Endothelial cell (in vitro differentiated cells): Measurements from ENCODE around the gene KNTC1. TPM values are rescaled to one million over a fixed set of nuclear protein-coding genes. Genes with fewer than 3 reads are reported as not detected.

Source experiments
- DNase-seq: peaks from one replicate; pipeline ENCODE4 v3.0.0; 2021; ENCODE audit warnings: low spot score
- H3K27ac Mint-ChIP-seq: one replicate; pipeline ENCODE4 v1.8.0; 2021; ENCODE audit warnings: mixed read lengths, inconsistent platforms; ENCODE audit not compliant: unreplicated experiment
- H3K27me3 Mint-ChIP-seq: one replicate; pipeline ENCODE4 v1.8.0; 2021; ENCODE audit warnings: mild to moderate bottlenecking, moderate library complexity, mixed read lengths, inconsistent platforms; ENCODE audit not compliant: unreplicated experiment
- H3K36me3 Mint-ChIP-seq: one replicate; pipeline ENCODE4 v1.8.0; 2021; ENCODE audit warnings: mild to moderate bottlenecking, low read depth, mixed read lengths, inconsistent platforms; ENCODE audit not compliant: unreplicated experiment
- H3K4me1 Mint-ChIP-seq: one replicate; pipeline ENCODE4 v1.8.0; 2021; ENCODE audit warnings: mild to moderate bottlenecking, mixed read lengths, inconsistent platforms; ENCODE audit not compliant: unreplicated experiment
- H3K4me3 Mint-ChIP-seq: one replicate; pipeline ENCODE4 v1.8.0; 2021; ENCODE audit warnings: mild to moderate bottlenecking, mixed read lengths, inconsistent platforms; ENCODE audit not compliant: unreplicated experiment
- H3K9me3 Mint-ChIP-seq: one replicate; pipeline ENCODE4 v1.8.0; 2021; ENCODE audit warnings: mixed read lengths, inconsistent platforms; ENCODE audit not compliant: unreplicated experiment
- total RNA-seq: library from RNA; stranded (reverse); fragmentation: NEBNext Ultra II Directional; extraction: Animal tissue kit (Norgen Biotek cat#: 25700); gene quantifications from one replicate; pipeline ENCODE4 v1.2.1, GENCODE V29; 2021; ENCODE audit not compliant: unreplicated experiment
- TF ChIP-seq, protein P1 (sequence below): fragments of 200-600 bp; sonication (generic); IDR thresholded peaks from one replicate; pipeline ENCODE4 v1.5.0; 2021; ENCODE audit warnings: antibody characterized with exemption; ENCODE audit not compliant: unreplicated experiment

Gene KNTC1
- total RNA-seq, 1 donor from 2014 or later = 32.6 TPM

DNA sequence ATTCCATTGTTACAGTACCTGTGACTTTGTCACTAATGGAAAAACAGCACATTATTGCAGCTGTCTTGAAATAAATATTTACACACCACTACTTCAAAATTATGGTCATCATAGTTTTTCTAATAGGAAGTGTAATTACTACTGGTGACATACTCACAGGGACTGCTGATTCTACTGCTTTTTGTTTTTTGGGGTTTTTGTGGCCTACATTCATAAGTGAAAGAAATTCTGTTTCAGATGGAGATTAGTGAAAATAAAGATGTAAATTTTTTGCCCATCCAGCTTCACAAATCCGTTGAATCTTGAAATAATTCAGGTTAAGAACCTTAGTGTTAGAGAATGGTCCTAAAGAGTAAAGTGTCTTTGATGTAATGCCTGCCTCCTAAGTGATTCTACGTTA lies 17.5 kb downstream of the KNTC1 start:
- TF ChIP-seq, protein P1, sequence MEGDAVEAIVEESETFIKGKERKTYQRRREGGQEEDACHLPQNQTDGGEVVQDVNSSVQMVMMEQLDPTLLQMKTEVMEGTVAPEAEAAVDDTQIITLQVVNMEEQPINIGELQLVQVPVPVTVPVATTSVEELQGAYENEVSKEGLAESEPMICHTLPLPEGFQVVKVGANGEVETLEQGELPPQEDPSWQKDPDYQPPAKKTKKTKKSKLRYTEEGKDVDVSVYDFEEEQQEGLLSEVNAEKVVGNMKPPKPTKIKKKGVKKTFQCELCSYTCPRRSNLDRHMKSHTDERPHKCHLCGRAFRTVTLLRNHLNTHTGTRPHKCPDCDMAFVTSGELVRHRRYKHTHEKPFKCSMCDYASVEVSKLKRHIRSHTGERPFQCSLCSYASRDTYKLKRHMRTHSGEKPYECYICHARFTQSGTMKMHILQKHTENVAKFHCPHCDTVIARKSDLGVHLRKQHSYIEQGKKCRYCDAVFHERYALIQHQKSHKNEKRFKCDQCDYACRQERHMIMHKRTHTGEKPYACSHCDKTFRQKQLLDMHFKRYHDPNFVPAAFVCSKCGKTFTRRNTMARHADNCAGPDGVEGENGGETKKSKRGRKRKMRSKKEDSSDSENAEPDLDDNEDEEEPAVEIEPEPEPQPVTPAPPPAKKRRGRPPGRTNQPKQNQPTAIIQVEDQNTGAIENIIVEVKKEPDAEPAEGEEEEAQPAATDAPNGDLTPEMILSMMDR = no peak
- H3K27me3 Mint-ChIP-seq = no peaks in the 10 kb centered on the region
- DNase-seq = no peak
- no peaks in the 10 kb centered on the region for H3K9me3 Mint-ChIP-seq
- H3K27ac Mint-ChIP-seq = no peak overlapping the region
- H3K4me1 Mint-ChIP-seq = peaks cover 2% of the 10 kb centered on the region
- H3K36me3 Mint-ChIP-seq = peaks cover 2% of the 10 kb centered on the region
- H3K4me3 Mint-ChIP-seq = no peak overlapping the region

- H3K27me3 Mint-ChIP-seq = no peaks in the 10 kb centered on the region
- H3K4me1 Mint-ChIP-seq = peaks cover 2% of the 10 kb centered on the region
- TF ChIP-seq, protein P1 = no peak
- no peak for DNase-seq
- no peaks in the 10 kb centered on the region for H3K9me3 Mint-ChIP-seq
- H3K4me3 Mint-ChIP-seq = no peak overlapping the region
- no peak overlapping the region for H3K27ac Mint-ChIP-seq
- peaks cover 6% of the 10 kb centered on the region for H3K36me3 Mint-ChIP-seq
Measured at GRCh38 chr12:122545855-122546254, 18.8 kb downstream of the KNTC1 start.

- H3K4me1 Mint-ChIP-seq = no peaks in the 10 kb centered on the region
- no peak overlapping the region for H3K4me3 Mint-ChIP-seq
- no peaks in the 10 kb centered on the region for H3K9me3 Mint-ChIP-seq
- no peaks in the 10 kb centered on the region for H3K27me3 Mint-ChIP-seq
- TF ChIP-seq, protein P1 = no peak
- DNase-seq = no peak
- H3K27ac Mint-ChIP-seq = no peak overlapping the region
- peaks cover 11% of the 10 kb centered on the region for H3K36me3 Mint-ChIP-seq
Measured at GRCh38 chr12:122547330-122547729, 20.3 kb downstream of the KNTC1 start.

GRCh38 chr12:122558745-122559641 lies 31.9 kb downstream of the KNTC1 start:
- no peak for DNase-seq
- Mint-ChIP-seq H3K27ac (no peak overlapping the region), H3K4me3 (no peak overlapping the region), H3K27me3 (peaks cover 2% of the 10 kb centered on the region), H3K36me3 (peaks cover 5% of the 10 kb centered on the region), H3K4me1 (no peaks in the 10 kb centered on the region), H3K9me3 (no peaks in the 10 kb centered on the region)
- TF ChIP-seq, protein P1 = no peak

- Mint-ChIP-seq H3K27ac (no peak overlapping the region), H3K27me3 (peaks cover 2% of the 10 kb centered on the region), H3K36me3 (peaks cover 5% of the 10 kb centered on the region), H3K4me3 (no peak overlapping the region), H3K9me3 (no peaks in the 10 kb centered on the region), H3K4me1 (no peaks in the 10 kb centered on the region)
- no peak for DNase-seq
- TF ChIP-seq, protein P1 = no peak
Measured at GRCh38 chr12:122560138-122560537, 33.1 kb downstream of the KNTC1 start.
